ENCODE measurements around the gene SNX9.
"Not testable (repeated sequence)": the region's sequence is repeated elsewhere in the genome, so short reads cannot be mapped to it uniquely, and the experiment has no call there.

Gene SNX9

GRCh38 chr6:157962601-157963302, 139.7 kb downstream of the SNX9 start:
- no peak overlapping the region for H3K4me3 ChIP-seq (replicated peaks; ENCODE audit: low read depth, low read length)
- peak; percentile 57 for DNase-seq (ENCODE audit: low read depth)
- no peak for TF ChIP-seq CTCF (IDR thresholded peaks at IDR 0.05; ENCODE audit: low read length, missing control alignments)

GRCh38 chr6:157964100-157964499, 141.1 kb downstream of the SNX9 start:
- TF ChIP-seq CTCF (IDR thresholded peaks at IDR 0.05; ENCODE audit: low read length, missing control alignments): no peak
- no peak for DNase-seq (ENCODE audit: low read depth)
- H3K4me3 ChIP-seq (replicated peaks; ENCODE audit: low read depth, low read length): no peak overlapping the region

GRCh38 chr6:157965387-157965786, 142.3 kb downstream of the SNX9 start:
- DNase-seq (ENCODE audit: low read depth): no peak
- no peak overlapping the region for H3K4me3 ChIP-seq (replicated peaks; ENCODE audit: low read depth, low read length)
- no peak for TF ChIP-seq CTCF (IDR thresholded peaks at IDR 0.05; ENCODE audit: low read length, missing control alignments)

- no peak for DNase-seq (ENCODE audit: low read depth)
- no peak overlapping the region for H3K4me3 ChIP-seq (replicated peaks; ENCODE audit: low read depth, low read length)
- TF ChIP-seq CTCF (IDR thresholded peaks at IDR 0.05; ENCODE audit: low read length, missing control alignments): no peak
These were observed 143.5 kb downstream of the SNX9 start for GRCh38 chr6:157966589-157966977.

- no peak for DNase-seq (ENCODE audit: low read depth)
- no peak for TF ChIP-seq CTCF (IDR thresholded peaks at IDR 0.05; ENCODE audit: low read length, missing control alignments)
- no peak overlapping the region for H3K4me3 ChIP-seq (replicated peaks; ENCODE audit: low read depth, low read length)
These were observed 144.0 kb downstream of the SNX9 start for GRCh38 chr6:157967020-157967419.

- no peak for DNase-seq (ENCODE audit: low read depth)
- no peak for TF ChIP-seq CTCF (IDR thresholded peaks at IDR 0.05; ENCODE audit: low read length, missing control alignments)
- no peak overlapping the region for H3K4me3 ChIP-seq (replicated peaks; ENCODE audit: low read depth, low read length)
These were observed 144.4 kb downstream of the SNX9 start for GRCh38 chr6:157967486-157967885.

GRCh38 chr6:157972177-157972576, 149.1 kb downstream of the SNX9 start:
- not testable (repeated sequence) for H3K4me3 ChIP-seq (replicated peaks; ENCODE audit: low read depth, low read length)

More at GRCh38 chr6:157972177-157972576, 149.1 kb downstream of the SNX9 start:
- not testable (repeated sequence) for DNase-seq (ENCODE audit: low read depth)
